HCT116 (cell line): Measurements from ENCODE around the gene SLC19A3. TPM values are rescaled to one million over a fixed set of nuclear protein-coding genes. Genes with fewer than 3 reads are reported as not detected.

Experiments used
- ATAC-seq: fragments of 200-7000 bp; cut with Tn5 transposase; 2 replicates; pipeline ENCODE4 v1.9.1; 2020; ENCODE audit warnings: mild to moderate bottlenecking, moderate library complexity
- BruUV-seq: library from RNA; stranded (reverse); fragments of 400-500 nt; replicated peaks from 2 replicates; lab custom pipeline; 2021; lab: Mats Ljungman, UMichigan
- CTCF ChIA-PET: fragments of 300-600 bp; sonication (Branson Sonifier 250); formaldehyde crosslinking; loops from one replicate; lab custom pipeline; 2021; ENCODE audit warnings: antibody characterized with exemption; lab: Charles Lee
- POLR2A ChIA-PET: fragments of 300-600, 350-600 bp; sonication (Branson Sonifier 250); formaldehyde crosslinking; loops from one replicate; lab custom pipeline; 2021; ENCODE audit warnings: antibody characterized with exemption; lab: Charles Lee
- RAD21 ChIA-PET, 2 experiments: fragments of 300-600 bp; sonication (Branson Sonifier 250); formaldehyde crosslinking; loops; one replicate each; lab custom pipeline; 2023; ENCODE audit warnings: low total read pairs in 2 of 2; ENCODE audit not compliant: uncharacterized antibody in 2 of 2, unreplicated experiment in 2 of 2, low non-redundant PET in 1 of 2; lab: Charles Lee
- DNase-seq: peaks from one replicate; pipeline ENCODE4 v3.0.0-alpha.2; 2010; ENCODE audit warnings: low read depth, low spot score
- H2AFZ ChIP-seq: fragments of 200-600 bp; shearing (Covaris generic), sonication (generic); 2 replicates; pipeline ENCODE4 v1.6.1; 2017; ENCODE audit warnings: low read depth, mixed run types, mixed read lengths, antibody characterized with exemption, low read length; ENCODE audit not compliant: poor library complexity, severe bottlenecking
- H3K27ac ChIP-seq: 2 replicates; pipeline ENCODE4 v1.5.1; 2012; ENCODE audit warnings: low read depth, low read length
- H3K27me3 ChIP-seq: fragments of 200-600 bp; sonication (generic); 2 replicates; pipeline ENCODE4 v1.6.1; 2016; ENCODE audit warnings: mixed run types, low read length, mixed read lengths; ENCODE audit not compliant: insufficient read depth
- H3K36me3 ChIP-seq, 2 experiments: fragments of 200-500 bp in 1 of 2; fragments of 200-600 bp in 1 of 2; sonication (Bioruptor generic) in 1 of 2; sonication (generic) in 1 of 2; 2 replicates each; pipeline versions ENCODE4 v1.5.1 to v1.6.1; 2014 to 2016; ENCODE audit warnings: low read length in 2 of 2, inconsistent platforms in 1 of 2, mixed read lengths in 1 of 2, mixed run types in 1 of 2; ENCODE audit not compliant: insufficient read depth in 2 of 2, control insufficient read depth in 1 of 2
- H3K4me1 ChIP-seq, 2 experiments: fragments of 200-600 bp in 1 of 2; sonication (generic) in 1 of 2; 2 replicates each; pipeline versions ENCODE4 v1.5.1 to v1.6.1; 2012 to 2017; ENCODE audit warnings: low read length in 2 of 2, inconsistent platforms in 1 of 2, mild to moderate bottlenecking in 1 of 2, mixed read lengths in 1 of 2, mixed run types in 1 of 2, moderate library complexity in 1 of 2; ENCODE audit not compliant: insufficient read depth in 2 of 2, control insufficient read depth in 1 of 2
- H3K4me2 ChIP-seq: fragments of 200-600 bp; sonication (generic); 2 replicates; pipeline ENCODE4 v1.6.1; 2017; ENCODE audit warnings: mixed run types, low read length, mixed read lengths
- H3K4me3 ChIP-seq, 2 experiments: fragments of 200-600 bp in 1 of 2; sonication (generic) in 1 of 2; replicated peaks in 1 of 2; 2 replicates each; pipeline ENCODE4 v1.5.1; 2011 to 2016; ENCODE audit warnings: low read length in 2 of 2, control low read depth in 1 of 2, low read depth in 1 of 2, mild to moderate bottlenecking in 1 of 2, mixed read lengths in 1 of 2, mixed run types in 1 of 2
- H3K79me2 ChIP-seq: fragments of 200-600 bp; sonication (generic); 2 replicates; pipeline ENCODE4 v1.6.1; 2017; ENCODE audit warnings: mild to moderate bottlenecking, mixed run types, low read length, moderate library complexity, mixed read lengths; ENCODE audit not compliant: insufficient read depth
- H3K9ac ChIP-seq: fragments of 200-600 bp; sonication (generic); 2 replicates; pipeline ENCODE4 v1.6.1; 2016; ENCODE audit warnings: low read length, mixed read lengths
- H3K9me2 ChIP-seq: fragments of 200-600 bp; sonication (generic), shearing (Covaris generic); 2 replicates; pipeline ENCODE4 v1.6.1; 2017; ENCODE audit warnings: mixed run types, mild to moderate bottlenecking, moderate library complexity; ENCODE audit not compliant: insufficient read depth
- H3K9me3 ChIP-seq, 2 experiments: fragments of 200-500 bp in 1 of 2; fragments of 200-600 bp in 1 of 2; sonication (Bioruptor generic) in 1 of 2; sonication (generic) in 1 of 2; 2 replicates each; pipeline ENCODE4 v1.6.1; 2014 to 2017; ENCODE audit warnings: low read length in 2 of 2, mixed read lengths in 2 of 2, inconsistent platforms in 1 of 2, low read depth in 1 of 2, mild to moderate bottlenecking in 1 of 2, mixed run types in 1 of 2, moderate library complexity in 1 of 2; ENCODE audit not compliant: control insufficient read depth in 1 of 2, insufficient read depth in 1 of 2
- H4K20me1 ChIP-seq: fragments of 200-600 bp; sonication (generic), shearing (Covaris generic); 2 replicates; pipeline ENCODE4 v1.6.1; 2017; ENCODE audit warnings: mixed run types, mild to moderate bottlenecking, moderate library complexity; ENCODE audit not compliant: insufficient read depth
- ATF3 ChIP-seq: IDR thresholded peaks from 2 replicates; pipeline ENCODE4 v1.6.1; 2012
- CEBPB ChIP-seq: IDR thresholded peaks from 2 replicates; pipeline ENCODE4 v1.6.1; 2012; ENCODE audit warnings: low read depth
- ELF1 ChIP-seq: IDR thresholded peaks from 2 replicates; pipeline ENCODE4 v1.6.1; 2012; ENCODE audit warnings: low read depth, borderline replicate concordance
- JUND ChIP-seq: IDR thresholded peaks from 2 replicates; pipeline ENCODE4 v1.6.1; 2012
- MAX ChIP-seq: IDR thresholded peaks from 2 replicates; pipeline ENCODE4 v1.6.1; 2012
- REST ChIP-seq: IDR thresholded peaks from 2 replicates; pipeline ENCODE4 v1.6.1; 2012; ENCODE audit warnings: low read depth
- SIN3A ChIP-seq: IDR thresholded peaks from 2 replicates; pipeline ENCODE4 v1.6.1; 2012; ENCODE audit warnings: low read depth
- SRF ChIP-seq: IDR thresholded peaks from 2 replicates; pipeline ENCODE4 v1.6.1; 2012; ENCODE audit warnings: low read depth
- TCF7L2 ChIP-seq: IDR thresholded peaks from 2 replicates; pipeline ENCODE4 v1.7.0; 2011; ENCODE audit warnings: borderline replicate concordance, inconsistent platforms; ENCODE audit not compliant: insufficient read depth, insufficient read length; ENCODE audit errors: extremely low read depth
- YY1 ChIP-seq: IDR thresholded peaks from 2 replicates; pipeline ENCODE4 v1.6.1; 2011; ENCODE audit warnings: low read length, low read depth, moderate library complexity, mild to moderate bottlenecking; ENCODE audit not compliant: insufficient replicate concordance; ENCODE audit errors: extremely low read depth
- ZFX ChIP-seq: fragments of 450-650 bp; IDR thresholded peaks from 2 replicates; pipeline ENCODE4 v1.6.1; 2017
- intact Hi-C: fragments of 100-400 bp; cut with micrococcal nuclease; formaldehyde crosslinking; loops from 2 replicates; pipeline ENCODE4 v1.10.0; 2022
- total RNA-seq: library from RNA; stranded (reverse); gene quantifications from one replicate; pipeline ENCODE4 v1.2.1, GENCODE V29; 2021; ENCODE audit not compliant: unreplicated experiment

SLC19A3 gene
- total RNA-seq, 1 experiment from 2014 or later, result not detected

DNA sequence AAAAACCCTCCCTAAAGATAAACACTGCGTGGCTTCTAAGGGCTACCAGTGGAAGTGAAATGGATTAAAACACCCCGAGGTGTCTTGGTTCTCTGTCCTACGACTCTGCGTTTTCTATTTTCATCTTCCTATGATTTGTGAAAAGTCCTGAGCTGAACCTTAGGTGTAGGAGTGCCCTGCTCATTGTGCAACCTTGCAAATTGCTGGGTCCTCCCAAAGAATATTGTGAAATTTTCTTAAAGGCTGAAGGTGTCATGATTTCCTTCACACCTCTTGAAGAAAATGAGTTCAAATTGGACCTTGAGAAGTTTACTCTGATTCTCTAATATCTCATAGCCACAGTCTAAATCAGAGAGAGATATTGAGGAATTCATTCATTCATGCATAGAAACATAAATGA, 1.8 kb upstream of the SLC19A3 start:
- Histone ChIP-seq H3K27ac (no peak overlapping the region), H3K4me1 (no peaks in the 10 kb centered on the region), H4K20me1 (no peaks in the 10 kb centered on the region), H2AFZ (no peak overlapping the region), H3K9ac (no peak overlapping the region), H3K79me2 (no peaks in the 10 kb centered on the region), H3K27me3 (no peaks in the 10 kb centered on the region), H3K36me3 (no peaks in the 10 kb centered on the region), H3K9me3 (no peaks in the 10 kb centered on the region), H3K9me2 (no peaks in the 10 kb centered on the region), H3K4me2 (no peak overlapping the region), H3K4me3 (no peak overlapping the region)
- POLR2A ChIA-PET, result no interaction called here
- BruUV-seq, result no TSS peak
- CTCF ChIA-PET, result no interaction called here
- intact Hi-C loops, result no loop called here
- RAD21 ChIA-PET, result no interaction called here
- TF ChIP-seq TCF7L2 (no peak), JUND (no peak), ELF1 (no peak), SRF (no peak), MAX (no peak), SIN3A (no peak), REST (no peak)
- DNase-seq, result no peak
- no peak for ATAC-seq

DNA sequence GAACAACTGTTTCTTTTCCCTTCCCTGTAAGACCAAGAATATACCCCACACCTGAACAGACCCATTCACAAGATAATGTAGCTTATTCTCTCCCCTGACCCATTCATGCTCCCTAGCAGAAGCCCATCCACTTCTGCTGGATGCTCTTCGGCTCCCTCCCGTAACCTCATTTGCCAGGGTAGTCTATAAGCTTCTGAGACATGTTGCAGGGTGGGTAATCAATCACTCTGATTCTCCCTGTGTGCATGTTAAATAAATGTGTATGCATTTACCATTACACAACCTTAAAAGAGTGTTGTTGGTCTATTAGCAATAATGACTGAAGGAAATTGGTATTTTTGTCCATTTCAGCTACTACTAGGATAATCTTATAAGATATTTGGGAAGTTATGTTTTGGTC, 1.3 kb downstream of the SLC19A3 start:
- no peak for DNase-seq

More for the DNA sequence above, 1.3 kb downstream of the SLC19A3 start:
- no peaks in the 10 kb centered on the region for H3K36me3 ChIP-seq
- ChIA-PET CTCF (interaction anchor here (0.7 to 1.9 kb wide), 3 partner anchors 58 to 240 kb away, joined by 3 to 4 read pairs (median 4); no protein-coding TSS in a partner anchor), POLR2A (no interaction called here), RAD21 (no interaction called here)
- no peaks in the 10 kb centered on the region for H3K4me1 ChIP-seq
- no peak overlapping the region for H3K4me2 ChIP-seq
- H3K4me3 ChIP-seq, result no peak overlapping the region
- BruUV-seq, result no TSS peak
- no peak for ATAC-seq
- no peak overlapping the region for H3K27ac ChIP-seq
- no peaks in the 10 kb centered on the region for H3K9me2 ChIP-seq
- no peak overlapping the region for H3K9ac ChIP-seq
- no peak overlapping the region for H2AFZ ChIP-seq
- no peaks in the 10 kb centered on the region for H3K9me3 ChIP-seq
- no peaks in the 10 kb centered on the region for H3K27me3 ChIP-seq
- TF ChIP-seq MAX, result no peak
- no peak for TF ChIP-seq ZFX
- no peak for TF ChIP-seq YY1
- no peak for TF ChIP-seq SRF
- TF ChIP-seq CEBPB, result no peak
- no peak for TF ChIP-seq ELF1
- no peak for TF ChIP-seq REST
- no peak for TF ChIP-seq ATF3
- no peaks in the 10 kb centered on the region for H3K79me2 ChIP-seq
- no peaks in the 10 kb centered on the region for H4K20me1 ChIP-seq
- intact Hi-C loops, result no loop called here
